ENCODE results near the gene ANKRD9. TPM values are rescaled to one million over a fixed set of nuclear protein-coding genes. Genes with fewer than 3 reads are reported as not detected.
A peak's percentile ranks its signal among the peaks of the same experiment; 100 is the strongest.

ANKRD9 gene
- total RNA-seq, 3 donors from 2014 or later = 75.6 to 100 (median 84.7) TPM

DNA sequence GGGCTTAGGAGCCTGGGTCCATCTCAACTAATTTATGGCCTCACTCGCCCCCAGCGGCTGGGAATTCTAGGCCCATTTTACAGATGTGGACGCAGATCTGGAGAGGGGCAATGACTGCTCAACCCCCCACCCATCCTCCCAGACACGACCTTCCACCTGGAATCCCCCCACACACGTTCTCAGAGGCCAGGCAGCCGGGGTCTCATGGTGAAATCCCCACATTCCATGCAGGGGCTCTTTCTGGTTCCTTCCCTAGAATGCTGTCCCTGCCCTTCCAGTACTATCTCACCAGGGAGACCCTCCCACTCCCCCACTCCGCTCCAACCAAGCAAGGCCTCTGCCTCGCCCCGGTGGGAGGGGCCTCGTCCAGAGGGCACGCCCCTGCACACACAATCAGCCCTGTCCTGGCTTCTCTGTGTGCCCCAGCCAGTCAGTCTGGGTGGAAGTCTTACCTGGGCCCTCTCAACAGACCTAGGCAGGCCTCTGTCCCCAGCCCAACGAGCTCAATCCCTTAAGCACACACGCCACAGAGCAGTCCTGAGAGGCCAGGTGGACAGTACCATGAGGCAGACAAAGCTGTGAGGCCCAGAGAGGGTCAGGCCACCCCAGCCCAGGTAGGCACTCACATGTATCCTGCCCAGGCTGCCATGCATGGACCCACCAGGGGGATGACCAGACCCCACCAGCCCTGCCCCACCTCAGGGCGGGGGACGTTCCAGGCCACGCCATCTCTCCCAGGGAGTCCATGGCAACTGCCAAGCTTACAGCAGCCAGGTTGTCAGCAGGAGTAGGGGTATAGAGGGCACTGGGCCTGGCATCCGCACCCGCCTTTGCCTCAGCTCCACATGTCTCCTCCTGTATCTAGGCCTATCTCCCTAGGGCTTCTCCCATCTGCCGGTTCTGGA lies 1.3 kb upstream of the ANKRD9 start:
- TF ChIP-seq, protein P1, sequence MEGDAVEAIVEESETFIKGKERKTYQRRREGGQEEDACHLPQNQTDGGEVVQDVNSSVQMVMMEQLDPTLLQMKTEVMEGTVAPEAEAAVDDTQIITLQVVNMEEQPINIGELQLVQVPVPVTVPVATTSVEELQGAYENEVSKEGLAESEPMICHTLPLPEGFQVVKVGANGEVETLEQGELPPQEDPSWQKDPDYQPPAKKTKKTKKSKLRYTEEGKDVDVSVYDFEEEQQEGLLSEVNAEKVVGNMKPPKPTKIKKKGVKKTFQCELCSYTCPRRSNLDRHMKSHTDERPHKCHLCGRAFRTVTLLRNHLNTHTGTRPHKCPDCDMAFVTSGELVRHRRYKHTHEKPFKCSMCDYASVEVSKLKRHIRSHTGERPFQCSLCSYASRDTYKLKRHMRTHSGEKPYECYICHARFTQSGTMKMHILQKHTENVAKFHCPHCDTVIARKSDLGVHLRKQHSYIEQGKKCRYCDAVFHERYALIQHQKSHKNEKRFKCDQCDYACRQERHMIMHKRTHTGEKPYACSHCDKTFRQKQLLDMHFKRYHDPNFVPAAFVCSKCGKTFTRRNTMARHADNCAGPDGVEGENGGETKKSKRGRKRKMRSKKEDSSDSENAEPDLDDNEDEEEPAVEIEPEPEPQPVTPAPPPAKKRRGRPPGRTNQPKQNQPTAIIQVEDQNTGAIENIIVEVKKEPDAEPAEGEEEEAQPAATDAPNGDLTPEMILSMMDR (IDR thresholded peaks at IDR 0.05) = no peak
- Histone ChIP-seq H3K4me1 (ENCODE audit: low read depth) (peaks cover 26% of the 10 kb centered on the region), H3K4me3 (no peak overlapping the region), H3K9me3 (no peaks in the 10 kb centered on the region), H3K36me3 (ENCODE audit: low read depth) (no peaks in the 10 kb centered on the region)
- peak; percentile 73 for ATAC-seq
- intact Hi-C loops (cut with DNase I, micrococcal nuclease) = loop anchor here in 1 of 2 donors (10.0 kb wide), 1 partner anchor 66 kb away; no protein-coding TSS in a partner anchor
- DNase-seq = peak; percentile 91 to 95 (median 92)

DNA sequence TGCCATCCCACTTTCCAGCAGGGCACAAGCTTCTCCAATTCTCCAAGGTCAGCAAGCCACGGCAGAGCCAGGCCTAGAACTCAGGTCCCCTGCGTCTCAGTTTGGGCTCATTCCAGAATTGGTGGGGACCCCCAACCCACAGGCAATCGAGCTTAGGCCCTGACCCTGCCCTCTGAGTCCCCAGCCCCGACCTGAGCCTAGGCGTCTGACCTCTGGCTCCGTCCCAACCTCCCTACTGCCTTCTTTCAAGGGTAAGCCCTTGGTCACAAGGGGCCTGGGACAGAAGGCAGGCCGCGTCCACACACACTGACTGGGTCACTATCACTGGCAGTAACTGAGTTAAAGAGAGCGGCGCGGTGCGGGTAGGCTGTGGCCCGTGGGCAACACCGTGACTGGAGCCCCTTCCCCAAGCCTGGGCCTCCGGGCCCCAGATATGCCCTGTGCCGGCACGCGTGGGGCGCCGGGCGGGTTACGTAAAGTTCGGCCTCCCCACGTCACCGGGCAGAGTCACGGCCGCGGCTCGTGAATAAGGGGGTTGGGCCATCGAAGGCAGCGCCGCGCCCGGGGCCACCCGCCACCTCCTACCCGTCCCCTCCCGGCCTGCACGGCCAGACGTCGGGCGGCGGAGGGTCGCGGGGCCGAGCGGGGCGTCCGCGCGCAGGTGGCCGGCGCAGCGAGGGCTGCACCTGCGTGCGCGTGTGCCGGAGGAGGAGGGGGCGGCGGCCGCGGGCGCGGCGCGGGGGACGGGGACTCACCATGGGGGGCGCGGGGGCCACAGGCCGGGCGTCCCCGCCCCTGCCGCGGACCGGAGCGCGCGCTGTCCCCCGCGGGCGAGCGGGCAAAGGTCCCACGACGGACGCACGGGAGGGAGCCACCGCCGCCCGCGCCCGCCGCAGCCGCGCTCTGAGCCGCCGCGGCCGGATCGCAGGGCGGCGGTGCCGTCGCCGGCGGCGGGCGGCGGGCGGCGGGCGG lies 516 bp downstream of the ANKRD9 start:
- Histone ChIP-seq H3K9me3 (no peaks in the 10 kb centered on the region), H3K4me1 (ENCODE audit: low read depth) (peaks cover 28% of the 10 kb centered on the region), H3K4me3 (peak overlapping the region; percentile 33), H3K36me3 (ENCODE audit: low read depth) (no peaks in the 10 kb centered on the region)
- DNase-seq (peak; percentile 78 to 84 (median 83)), ATAC-seq (peak; percentile 30)
- TF ChIP-seq, protein P1 (IDR thresholded peaks at IDR 0.05) = no peak
- intact Hi-C loops (cut with DNase I, micrococcal nuclease) = no loop called here

DNA sequence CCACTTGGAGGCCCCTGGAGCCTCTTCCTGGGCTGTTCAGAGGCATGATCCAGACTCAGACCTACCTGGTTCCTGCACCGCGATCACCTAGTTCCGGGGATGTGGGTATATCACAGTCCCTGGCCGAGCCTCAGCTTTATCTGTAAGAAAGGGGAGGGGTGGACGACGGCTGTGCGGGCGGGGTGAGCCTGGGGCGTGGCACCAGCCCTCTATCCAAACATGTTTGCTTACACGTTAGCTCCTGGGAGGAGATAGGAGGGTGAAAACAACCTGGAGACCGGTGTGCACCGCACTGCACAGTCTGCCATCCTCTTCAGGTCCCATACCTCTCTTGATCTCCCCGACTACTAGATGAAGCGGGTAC lies 1.2 kb downstream of the ANKRD9 start:
- TF ChIP-seq, protein P1 (IDR thresholded peaks at IDR 0.05) = no peak
- peaks cover 28% of the 10 kb centered on the region for H3K4me1 ChIP-seq (ENCODE audit: low read depth)
- ATAC-seq (peak; percentile 60), DNase-seq (peak; percentile 89)
- intact Hi-C loops (cut with DNase I, micrococcal nuclease) = no loop called here
- no peaks in the 10 kb centered on the region for H3K36me3 ChIP-seq (ENCODE audit: low read depth)
- no peaks in the 10 kb centered on the region for H3K9me3 ChIP-seq
- H3K4me3 ChIP-seq = no peak overlapping the region

DNA sequence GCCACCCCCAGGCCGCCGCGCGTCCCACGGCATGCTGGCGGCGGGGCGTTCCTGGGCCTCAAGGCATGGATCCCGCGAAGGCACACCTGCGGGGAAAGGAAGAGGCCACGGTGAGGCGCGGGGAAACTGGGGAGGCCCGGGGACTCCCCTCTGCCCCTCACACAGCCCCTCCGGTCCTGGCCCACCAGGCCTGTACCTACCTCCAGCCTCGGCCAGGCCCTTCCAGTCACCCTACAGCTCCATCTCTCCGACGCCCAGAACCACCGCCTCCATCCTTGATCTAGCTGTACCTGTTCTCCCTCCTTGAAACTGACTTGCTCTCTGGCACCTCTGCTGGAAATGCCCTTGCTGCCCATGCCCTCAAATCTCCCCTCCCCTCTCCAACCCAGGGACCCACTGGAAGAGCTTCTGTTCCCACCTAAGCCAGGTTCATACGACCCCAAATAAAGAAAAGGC lies 1.7 kb downstream of the ANKRD9 start:
- intact Hi-C loops (cut with DNase I, micrococcal nuclease) = no loop called here
- peaks cover 28% of the 10 kb centered on the region for H3K4me1 ChIP-seq (ENCODE audit: low read depth)

More for the DNA sequence above, 1.7 kb downstream of the ANKRD9 start:
- Histone ChIP-seq H3K4me3 (no peak overlapping the region), H3K36me3 (ENCODE audit: low read depth) (no peaks in the 10 kb centered on the region), H3K9me3 (no peaks in the 10 kb centered on the region)
- TF ChIP-seq, protein P1 (IDR thresholded peaks at IDR 0.05) = no peak
- DNase-seq (peak in 2 of 3 donors; percentile 52 to 66), ATAC-seq (no peak)
